Amygdala (tissue), 56 donors: ENCODE measurements around the gene NINJ2.
"Not testable (repeated sequence)": the region's sequence is repeated elsewhere in the genome, so short reads cannot be mapped to it uniquely, and the experiment has no call there.

Source experiments
- DNase-seq, 56 donors: peaks; one replicate each; lab custom pipeline; 2025; lab: John Stamatoyannopoulos, UW

NINJ2 gene

GRCh38 chr12:643475-644302 lies 19.6 kb downstream of the NINJ2 start:
- DNase-seq, result peak in 1 of 56 donors; percentile 23

DNA sequence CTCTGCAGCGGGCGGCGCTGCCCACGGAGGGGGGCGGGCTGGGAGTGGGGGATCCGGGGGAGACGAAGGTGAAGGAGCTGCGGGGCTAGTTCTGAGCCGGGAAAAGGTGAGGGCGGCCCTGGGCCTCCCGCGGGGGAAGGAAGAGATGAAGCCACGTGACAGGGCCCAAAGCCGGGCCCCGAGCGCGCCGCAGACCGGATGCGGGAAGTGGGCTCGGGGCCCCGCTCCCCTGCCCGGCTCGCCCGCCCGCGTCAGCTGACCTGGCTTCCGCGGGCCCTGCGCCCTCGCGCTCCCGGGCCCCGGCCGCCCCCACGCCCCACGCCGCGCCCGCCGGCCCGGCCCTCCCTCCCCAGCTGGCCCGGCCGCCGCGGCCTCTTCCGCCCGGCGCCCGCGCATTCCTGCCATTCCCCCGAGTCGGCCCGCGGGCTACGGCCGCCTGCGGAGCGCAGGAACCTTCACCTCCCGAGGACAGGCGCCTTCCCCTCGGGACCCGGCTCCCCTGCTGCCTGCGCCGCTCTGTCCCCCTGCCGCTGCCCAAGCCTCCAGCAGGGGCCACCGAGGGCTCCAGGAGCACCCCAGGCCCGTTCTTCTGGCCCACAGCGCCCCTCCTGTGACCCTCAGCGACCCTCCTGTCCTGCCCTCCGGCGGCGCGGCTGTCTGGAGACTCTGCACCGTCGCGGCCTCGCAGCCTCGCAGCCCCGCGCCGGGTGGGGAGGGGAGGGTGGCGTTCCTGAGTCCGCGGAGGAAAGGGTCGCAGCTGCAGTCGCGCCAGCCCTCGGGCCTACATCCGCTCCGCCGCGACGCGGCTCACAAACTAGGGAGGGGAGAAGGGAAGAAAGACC lies 20.4 kb downstream of the NINJ2 start:
- peak in 42 of 56 donors; percentile 18 to 72 (median 50) for DNase-seq

DNA sequence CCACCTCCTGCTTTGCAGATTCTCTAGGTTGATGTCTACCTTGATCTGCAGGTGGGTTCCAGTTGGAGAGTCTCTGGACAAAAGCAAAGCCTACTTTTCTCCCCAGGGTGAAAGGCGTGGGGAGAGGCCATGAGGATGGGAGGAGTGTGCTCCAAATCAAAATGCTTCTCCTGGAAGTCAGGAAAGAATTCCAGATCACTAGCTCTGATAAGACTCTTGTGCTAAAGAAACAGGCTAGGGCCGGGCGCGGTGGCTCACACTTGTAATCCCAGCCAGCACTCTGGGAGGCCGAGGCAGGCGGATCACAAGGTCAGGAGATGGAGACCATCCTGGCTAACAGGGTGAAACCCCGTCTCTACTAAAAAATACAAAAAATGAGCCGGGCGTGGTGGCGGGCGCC lies 21.9 kb downstream of the NINJ2 start:
- DNase-seq, result not testable (repeated sequence)

DNA sequence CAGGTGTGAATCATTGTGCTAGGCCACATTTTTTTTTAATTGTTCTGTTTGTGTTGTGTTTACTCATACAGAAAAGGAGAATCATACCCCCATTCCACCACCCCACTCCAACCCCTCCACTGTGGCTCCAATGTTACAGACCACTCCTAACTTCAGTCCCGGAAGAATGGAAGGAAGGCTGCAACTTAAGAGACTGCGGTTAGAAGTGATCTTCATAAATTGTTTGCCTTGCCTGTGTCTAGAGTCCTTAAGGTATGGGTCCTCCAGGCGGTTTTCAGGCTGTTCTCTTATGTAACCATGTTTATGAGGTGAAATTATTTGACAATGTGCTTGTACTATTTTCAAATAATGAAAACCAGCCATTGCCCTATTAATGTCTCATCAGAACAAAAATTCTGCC lies 22.5 kb downstream of the NINJ2 start:
- DNase-seq, result no peak

DNA sequence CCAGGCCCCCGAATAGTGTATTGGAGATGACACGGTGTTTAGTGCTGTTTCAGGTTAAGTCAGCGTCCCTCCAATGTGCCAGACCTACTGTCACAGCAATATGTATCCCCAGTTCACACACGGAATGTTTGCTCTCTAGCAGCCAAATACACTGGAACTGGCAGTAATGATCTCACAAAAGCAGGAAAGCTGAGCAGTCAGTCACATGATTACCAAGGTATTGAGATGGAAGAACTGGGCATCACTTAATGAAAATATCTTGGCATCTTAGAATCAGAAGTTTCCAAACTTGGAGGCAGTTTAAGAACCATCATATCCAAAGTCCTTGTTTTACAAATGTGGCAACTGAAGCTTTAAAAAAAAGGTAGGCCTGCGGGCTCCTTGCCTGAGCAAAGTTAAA lies 23.3 kb downstream of the NINJ2 start:
- DNase-seq, result no peak

- DNase-seq, result no peak
Observed at GRCh38 chr12:639566-639965, 23.7 kb downstream of the NINJ2 start.

GRCh38 chr12:638953-639557 lies 24.2 kb downstream of the NINJ2 start:
- no peak for DNase-seq

- DNase-seq, result no peak
Observed at GRCh38 chr12:636632-637031, 26.6 kb downstream of the NINJ2 start.

- DNase-seq, result no peak
Observed at GRCh38 chr12:633731-634130, 29.5 kb downstream of the NINJ2 start.

GRCh38 chr12:632102-632696 lies 31.0 kb downstream of the NINJ2 start:
- DNase-seq, result no peak

DNA sequence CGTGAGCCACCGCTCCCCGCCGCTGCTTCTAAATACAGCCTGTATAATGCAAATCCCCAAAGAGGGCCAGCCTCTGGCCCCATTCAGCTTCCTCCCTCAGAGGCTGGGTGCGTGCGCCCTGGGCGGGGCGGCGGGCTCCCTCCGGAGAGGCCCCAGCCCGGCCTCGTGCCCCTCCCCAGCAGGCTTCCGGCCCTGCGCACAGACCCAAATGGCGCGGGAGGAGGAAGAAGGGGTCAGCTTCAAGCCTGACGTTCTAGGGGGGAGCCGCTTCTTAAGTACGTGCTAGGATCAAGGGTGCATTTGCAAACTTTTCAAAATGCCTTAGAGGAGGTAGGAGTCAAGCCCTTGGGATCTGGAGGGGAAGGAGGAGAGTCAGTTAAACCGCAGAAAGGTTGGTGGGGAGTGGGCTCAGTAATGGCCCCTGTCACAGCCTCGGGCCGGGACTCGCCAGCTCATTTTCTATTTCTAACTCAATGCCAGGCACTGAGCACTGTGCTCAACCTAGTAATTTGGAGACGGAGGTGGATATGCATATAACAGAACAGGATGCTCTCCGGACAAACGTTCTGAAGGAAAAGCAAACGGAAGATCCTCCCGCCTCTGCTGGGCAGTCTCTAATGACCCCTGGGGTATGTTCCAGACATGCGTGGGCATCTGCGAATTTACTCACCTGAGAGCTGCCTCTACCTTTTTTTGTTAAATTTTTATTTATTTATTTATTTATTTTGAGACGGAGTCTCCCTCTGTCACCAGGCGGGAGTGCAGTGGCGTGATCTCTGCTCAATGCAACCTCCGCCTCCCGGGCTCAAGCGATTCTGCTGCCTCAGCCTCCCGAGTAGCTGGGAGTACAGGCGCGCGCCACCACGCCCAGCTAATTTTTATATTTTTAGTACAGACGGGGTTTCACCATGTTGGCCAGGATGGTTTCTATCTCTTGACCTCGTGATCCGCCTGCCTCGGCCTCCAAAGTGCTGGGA lies 32.3 kb downstream of the NINJ2 start:
- DNase-seq, result peak in 7 of 56 donors; percentile 7 to 51 (median 26)

GRCh38 chr12:628742-629078 lies 34.5 kb downstream of the NINJ2 start:
- not testable (repeated sequence) for DNase-seq

- no peak for DNase-seq
Observed at GRCh38 chr12:627863-628741, 35.1 kb downstream of the NINJ2 start.

GRCh38 chr12:627285-627684 lies 36.0 kb downstream of the NINJ2 start:
- DNase-seq, result no peak

- DNase-seq, result no peak
Observed at GRCh38 chr12:625998-626397, 37.2 kb downstream of the NINJ2 start.

DNA sequence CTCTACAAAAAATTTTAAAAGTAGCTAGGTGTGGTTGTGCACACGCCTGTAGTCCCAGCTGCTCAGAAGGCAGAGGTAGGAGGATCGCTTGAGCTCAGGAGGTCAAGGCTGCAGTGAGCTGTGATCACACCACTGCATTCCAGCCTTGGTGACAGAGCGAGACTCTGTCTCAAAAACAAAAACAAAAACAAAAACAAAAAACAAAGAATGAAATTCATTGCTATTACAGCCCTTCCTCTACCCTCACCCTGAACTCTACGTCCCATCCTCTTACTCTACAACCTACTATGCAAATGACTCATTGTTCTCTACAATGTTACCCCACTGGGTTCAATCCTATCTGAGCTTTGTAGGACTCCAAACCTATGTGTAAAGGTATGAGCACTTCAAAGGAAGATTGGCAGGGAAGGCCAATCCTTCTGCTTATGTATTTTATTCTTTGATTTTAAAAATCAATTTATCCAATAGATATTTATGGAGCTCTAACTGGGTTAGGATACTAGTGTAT lies 39.3 kb downstream of the NINJ2 start:
- no peak for DNase-seq

DNA sequence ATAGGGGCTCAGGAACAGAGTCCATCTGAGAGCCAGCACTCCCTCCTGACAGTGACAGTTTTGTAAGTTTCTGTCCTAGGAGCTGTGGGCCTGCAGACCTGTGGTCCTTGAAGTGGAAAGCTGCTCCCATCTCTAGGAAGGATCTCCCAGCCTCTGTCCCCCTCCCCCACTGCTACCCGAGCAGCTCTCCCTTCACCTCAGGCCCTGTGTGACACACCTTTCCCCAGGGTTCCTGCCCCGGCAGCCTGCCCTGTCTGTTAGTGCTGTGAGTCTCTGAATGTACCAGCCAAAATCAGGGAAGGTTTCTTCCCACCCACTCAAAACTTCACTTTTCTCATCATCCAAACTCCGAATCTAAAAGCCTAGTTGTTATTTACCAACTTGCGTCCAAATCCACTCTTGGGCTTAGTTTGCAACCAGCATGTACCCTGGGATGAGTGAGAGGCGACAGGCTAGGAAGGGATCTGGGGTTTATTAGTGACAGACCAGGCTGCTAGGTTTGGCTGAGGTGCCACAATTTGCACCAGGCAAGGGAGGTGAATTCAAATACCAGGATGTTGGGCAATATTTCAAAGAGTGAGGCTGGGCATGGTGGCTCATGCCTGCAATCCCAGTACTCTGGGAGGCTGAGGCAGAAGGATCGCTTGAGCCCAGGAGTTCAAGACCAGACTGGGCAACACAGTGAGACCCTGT lies 39.9 kb downstream of the NINJ2 start:
- DNase-seq, result no peak

DNA sequence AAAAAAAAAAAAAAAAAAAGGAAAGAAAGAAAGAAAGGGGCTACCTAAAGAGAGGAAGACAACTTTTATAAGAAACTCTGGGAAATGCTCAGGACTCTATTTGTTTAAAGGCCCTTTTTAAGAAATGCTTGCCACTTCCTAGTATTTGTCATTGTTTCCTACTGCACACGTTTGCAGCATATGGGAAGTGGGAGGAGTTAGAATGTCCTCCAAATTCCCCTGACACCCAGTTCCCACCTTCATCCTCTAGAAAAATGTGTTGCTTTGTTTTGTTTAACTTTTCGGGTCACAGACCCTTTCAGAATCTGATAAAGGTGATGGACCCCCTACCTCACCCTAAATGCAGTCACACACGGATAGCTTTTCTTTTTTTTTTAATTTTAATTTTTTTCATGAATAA lies 40.8 kb downstream of the NINJ2 start:
- no peak for DNase-seq
